ENCODE measurements around the gene MYH11.

- TF ChIP-seq, protein P1, sequence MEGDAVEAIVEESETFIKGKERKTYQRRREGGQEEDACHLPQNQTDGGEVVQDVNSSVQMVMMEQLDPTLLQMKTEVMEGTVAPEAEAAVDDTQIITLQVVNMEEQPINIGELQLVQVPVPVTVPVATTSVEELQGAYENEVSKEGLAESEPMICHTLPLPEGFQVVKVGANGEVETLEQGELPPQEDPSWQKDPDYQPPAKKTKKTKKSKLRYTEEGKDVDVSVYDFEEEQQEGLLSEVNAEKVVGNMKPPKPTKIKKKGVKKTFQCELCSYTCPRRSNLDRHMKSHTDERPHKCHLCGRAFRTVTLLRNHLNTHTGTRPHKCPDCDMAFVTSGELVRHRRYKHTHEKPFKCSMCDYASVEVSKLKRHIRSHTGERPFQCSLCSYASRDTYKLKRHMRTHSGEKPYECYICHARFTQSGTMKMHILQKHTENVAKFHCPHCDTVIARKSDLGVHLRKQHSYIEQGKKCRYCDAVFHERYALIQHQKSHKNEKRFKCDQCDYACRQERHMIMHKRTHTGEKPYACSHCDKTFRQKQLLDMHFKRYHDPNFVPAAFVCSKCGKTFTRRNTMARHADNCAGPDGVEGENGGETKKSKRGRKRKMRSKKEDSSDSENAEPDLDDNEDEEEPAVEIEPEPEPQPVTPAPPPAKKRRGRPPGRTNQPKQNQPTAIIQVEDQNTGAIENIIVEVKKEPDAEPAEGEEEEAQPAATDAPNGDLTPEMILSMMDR (conservative IDR thresholded peaks at IDR 0.05 in 1 of 2, IDR thresholded peaks at IDR 0.05 in 1 of 2; ENCODE audit: extremely low read depth in 1 of 2, insufficient read depth in 1 of 2, low read depth in 1 of 2, low read length in 2 of 2), result no peak
- no peak for TF ChIP-seq EZH2 (IDR thresholded peaks at IDR 0.05; ENCODE audit: borderline replicate concordance, low read length)
Measured at GRCh38 chr16:15779664-15780351, 77.0 kb downstream of the MYH11 start.

Data from mammary epithelial cell (primary cell).